ENCODE data around the gene FBXL7. TPM values are rescaled to one million over a fixed set of nuclear protein-coding genes. Genes with fewer than 3 reads are reported as not detected.
A peak's percentile ranks its signal among the peaks of the same experiment; 100 is the strongest.

The FBXL7 gene
- total RNA-seq, 1 experiment from 2014 or later: 3.1 TPM

- in situ Hi-C loops (cut with HindIII; ENCODE audit: low pct_unique_long_range_greater_than_20kb, low sequenced_read_pairs): no loop called here
- no peak for DNase-seq (ENCODE audit: low read depth)
Measured at GRCh38 chr5:15901151-15901550, 401.2 kb downstream of the FBXL7 start.

GRCh38 chr5:15902066-15902465 is 402.1 kb downstream of the FBXL7 start:
- in situ Hi-C loops (cut with HindIII; ENCODE audit: low pct_unique_long_range_greater_than_20kb, low sequenced_read_pairs): no loop called here
- no peak for DNase-seq (ENCODE audit: low read depth)

- in situ Hi-C loops (cut with HindIII; ENCODE audit: low pct_unique_long_range_greater_than_20kb, low sequenced_read_pairs): no loop called here
- no peak for DNase-seq (ENCODE audit: low read depth)
Measured at GRCh38 chr5:15904899-15905830, 405.2 kb downstream of the FBXL7 start.

GRCh38 chr5:15914638-15915037 is 414.7 kb downstream of the FBXL7 start:
- in situ Hi-C loops (cut with HindIII; ENCODE audit: low pct_unique_long_range_greater_than_20kb, low sequenced_read_pairs): no loop called here
- DNase-seq (ENCODE audit: low read depth): no peak

DNA sequence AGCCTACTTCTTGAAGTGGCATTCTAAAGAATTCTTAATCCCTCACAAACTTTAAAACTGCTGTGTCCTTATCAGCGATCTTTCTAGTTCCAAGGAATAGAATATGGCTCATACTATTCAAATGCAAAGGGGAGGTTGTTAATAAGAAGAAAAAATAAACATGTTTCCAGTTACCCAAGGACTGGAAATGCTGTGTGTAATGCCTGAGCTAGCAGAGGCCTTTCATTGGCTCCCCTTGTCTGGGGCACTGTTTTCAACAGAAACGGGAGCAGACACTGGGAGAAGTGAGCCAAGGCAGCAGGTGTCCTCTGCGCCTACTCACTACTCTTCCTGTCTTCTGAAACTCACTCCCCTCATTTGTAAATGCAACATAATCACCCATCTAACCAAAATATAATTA is 426.6 kb downstream of the FBXL7 start:
- DNase-seq (ENCODE audit: low read depth): no peak
- in situ Hi-C loops (cut with HindIII; ENCODE audit: low pct_unique_long_range_greater_than_20kb, low sequenced_read_pairs): no loop called here

- no peak for DNase-seq (ENCODE audit: low read depth)
- in situ Hi-C loops (cut with HindIII; ENCODE audit: low pct_unique_long_range_greater_than_20kb, low sequenced_read_pairs): no loop called here
Measured at GRCh38 chr5:15927710-15928380, 427.9 kb downstream of the FBXL7 start.

GRCh38 chr5:15929611-15930263 is 429.8 kb downstream of the FBXL7 start:
- in situ Hi-C loops (cut with HindIII; ENCODE audit: low pct_unique_long_range_greater_than_20kb, low sequenced_read_pairs): no loop called here
- DNase-seq (ENCODE audit: low read depth): no peak

DNA sequence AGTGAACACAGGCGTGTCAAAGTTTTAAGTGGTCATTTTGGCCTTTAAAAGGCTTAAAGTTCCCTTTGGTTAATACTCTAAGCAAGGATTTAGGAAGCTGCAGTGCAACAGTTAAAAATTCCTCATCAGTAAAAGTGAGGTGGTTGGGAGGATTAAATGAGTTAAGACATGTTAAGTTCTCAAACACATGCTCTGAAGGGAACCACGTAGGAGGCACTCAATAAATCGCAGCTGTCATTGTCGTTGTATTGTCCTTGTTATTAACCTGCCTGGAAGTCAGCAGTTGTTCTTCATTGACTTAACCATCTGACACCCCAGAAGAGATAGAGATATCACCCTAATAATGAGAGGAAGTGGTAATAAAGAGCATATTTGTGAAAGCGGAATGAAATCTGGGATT is 432.1 kb downstream of the FBXL7 start:
- in situ Hi-C loops (cut with HindIII; ENCODE audit: low pct_unique_long_range_greater_than_20kb, low sequenced_read_pairs): no loop called here
- no peak for DNase-seq (ENCODE audit: low read depth)

DNA sequence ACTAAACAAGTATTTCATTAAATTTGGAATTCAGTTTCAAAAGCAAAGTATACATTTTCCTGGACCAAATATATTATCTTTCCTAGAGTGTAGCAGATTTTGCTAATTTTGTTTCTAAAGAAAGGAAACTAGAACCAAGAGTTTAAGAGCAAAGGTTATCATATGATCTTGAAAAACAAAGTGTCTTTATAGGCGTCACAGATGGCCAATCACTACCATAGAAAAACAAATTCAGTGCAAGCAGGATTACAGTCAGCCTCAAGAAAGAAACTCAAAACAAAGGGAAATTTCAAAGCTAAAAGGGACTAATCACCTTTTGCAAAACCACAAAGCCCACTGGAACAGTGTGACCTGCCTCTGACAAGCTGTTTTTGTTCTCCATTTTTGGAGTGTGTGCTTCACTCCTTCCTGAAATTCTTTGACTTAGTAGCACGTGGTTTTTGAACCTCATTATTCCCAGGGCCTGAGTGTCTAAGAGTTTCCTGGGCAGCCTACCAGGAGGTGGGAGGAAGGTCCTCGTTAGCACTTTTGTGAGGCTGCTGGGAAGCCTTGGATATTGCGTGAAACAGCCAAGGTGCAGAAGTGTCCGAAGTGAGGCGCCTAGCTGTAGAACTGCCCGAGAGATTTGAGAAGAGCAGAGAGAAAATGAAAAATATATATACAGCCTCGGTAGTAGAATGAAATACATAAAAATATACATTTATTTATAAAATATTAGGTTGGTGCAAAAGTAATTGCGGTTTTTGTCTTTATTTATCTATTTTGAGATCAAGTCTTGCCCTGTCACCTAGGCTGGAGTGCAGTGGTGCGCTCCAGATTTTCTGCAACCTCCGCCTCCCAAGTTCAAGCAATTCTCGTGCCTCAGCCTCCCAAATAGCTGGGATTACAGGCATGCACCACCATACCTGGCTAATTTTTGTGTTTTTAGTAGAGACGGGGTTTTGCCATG is 433.6 kb downstream of the FBXL7 start:
- in situ Hi-C loops (cut with HindIII; ENCODE audit: low pct_unique_long_range_greater_than_20kb, low sequenced_read_pairs): no loop called here
- DNase-seq (ENCODE audit: low read depth): peak; percentile 10

DNA sequence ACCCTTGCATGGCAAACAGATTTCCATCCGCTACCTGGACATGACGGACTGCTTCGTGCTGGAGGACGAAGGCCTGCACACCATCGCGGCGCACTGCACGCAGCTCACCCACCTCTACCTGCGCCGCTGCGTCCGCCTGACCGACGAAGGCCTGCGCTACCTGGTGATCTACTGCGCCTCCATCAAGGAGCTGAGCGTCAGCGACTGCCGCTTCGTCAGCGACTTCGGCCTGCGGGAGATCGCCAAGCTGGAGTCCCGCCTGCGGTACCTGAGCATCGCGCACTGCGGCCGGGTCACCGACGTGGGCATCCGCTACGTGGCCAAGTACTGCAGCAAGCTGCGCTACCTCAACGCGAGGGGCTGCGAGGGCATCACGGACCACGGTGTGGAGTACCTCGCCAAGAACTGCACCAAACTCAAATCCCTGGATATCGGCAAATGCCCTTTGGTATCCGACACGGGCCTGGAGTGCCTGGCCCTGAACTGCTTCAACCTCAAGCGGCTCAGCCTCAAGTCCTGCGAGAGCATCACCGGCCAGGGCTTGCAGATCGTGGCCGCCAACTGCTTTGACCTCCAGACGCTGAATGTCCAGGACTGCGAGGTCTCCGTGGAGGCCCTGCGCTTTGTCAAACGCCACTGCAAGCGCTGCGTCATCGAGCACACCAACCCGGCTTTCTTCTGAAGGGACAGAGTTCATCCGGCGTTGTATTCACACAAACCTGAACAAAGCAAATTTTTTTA is 436.7 kb downstream of the FBXL7 start:
- in situ Hi-C loops (cut with HindIII; ENCODE audit: low pct_unique_long_range_greater_than_20kb, low sequenced_read_pairs): no loop called here
- no peak for DNase-seq (ENCODE audit: low read depth)

DNA sequence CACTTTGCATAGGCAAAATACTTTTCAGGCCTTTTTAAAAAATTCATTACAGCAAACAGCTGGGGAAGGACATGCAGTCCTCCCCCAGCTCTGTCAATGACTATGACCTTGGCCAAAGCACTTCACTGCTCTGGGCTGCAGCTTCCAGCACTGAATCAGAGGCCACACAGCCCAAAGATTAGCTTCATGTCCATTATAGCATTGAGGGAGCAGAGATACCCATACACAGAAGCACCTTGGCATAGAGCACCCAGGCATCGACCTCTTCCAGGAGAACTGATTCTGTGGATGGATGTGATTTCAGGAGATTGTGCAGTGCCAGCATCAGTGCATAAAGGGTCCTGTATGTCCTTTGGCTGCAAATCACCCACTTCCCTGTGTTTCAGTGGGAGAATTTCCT is 437.7 kb downstream of the FBXL7 start:
- in situ Hi-C loops (cut with HindIII; ENCODE audit: low pct_unique_long_range_greater_than_20kb, low sequenced_read_pairs): no loop called here
- DNase-seq (ENCODE audit: low read depth): no peak

DNA sequence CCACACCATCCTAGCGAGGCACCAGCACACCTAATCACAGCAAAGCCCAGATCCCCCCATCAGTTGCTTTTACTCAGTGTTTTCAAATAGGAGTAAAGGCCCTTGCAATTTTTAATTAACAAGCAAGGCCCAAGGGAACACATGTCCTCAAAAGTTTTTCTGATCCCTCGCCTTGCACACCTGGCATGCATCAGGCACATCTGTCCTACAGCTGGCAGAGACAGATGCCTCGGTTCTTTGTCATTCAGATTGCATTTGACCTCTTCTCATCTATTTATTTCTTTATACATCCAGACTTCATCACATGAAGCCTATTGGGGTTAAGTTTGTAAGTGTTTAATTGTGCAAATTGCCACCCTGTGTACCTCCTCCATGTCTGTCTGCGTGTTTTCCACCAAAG is 438.2 kb downstream of the FBXL7 start:
- DNase-seq (ENCODE audit: low read depth): no peak
- in situ Hi-C loops (cut with HindIII; ENCODE audit: low pct_unique_long_range_greater_than_20kb, low sequenced_read_pairs): no loop called here

GRCh38 chr5:15938961-15939360 is 439.0 kb downstream of the FBXL7 start:
- no peak for DNase-seq (ENCODE audit: low read depth)
- in situ Hi-C loops (cut with HindIII; ENCODE audit: low pct_unique_long_range_greater_than_20kb, low sequenced_read_pairs): no loop called here

DNA sequence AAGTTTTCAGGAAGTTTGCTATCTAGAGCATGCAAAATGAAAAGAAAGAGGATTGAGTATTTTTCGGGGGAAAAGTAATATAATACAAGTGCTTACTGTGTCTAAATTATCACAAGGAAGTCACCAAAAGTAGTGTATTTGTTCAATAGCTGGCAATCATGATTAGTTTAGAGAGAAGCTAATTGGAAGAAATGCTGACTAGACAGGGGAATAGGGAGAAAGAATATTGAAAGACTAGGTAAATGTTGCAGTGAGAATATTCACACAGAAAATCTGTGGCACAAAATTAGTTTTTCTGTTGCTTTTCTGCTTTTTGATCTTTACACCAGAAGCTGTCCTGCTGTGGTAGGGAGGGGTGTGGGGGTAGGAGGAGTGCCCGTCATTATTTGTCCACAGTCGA is 440.9 kb downstream of the FBXL7 start:
- DNase-seq (ENCODE audit: low read depth): no peak
- in situ Hi-C loops (cut with HindIII; ENCODE audit: low pct_unique_long_range_greater_than_20kb, low sequenced_read_pairs): no loop called here

DNA sequence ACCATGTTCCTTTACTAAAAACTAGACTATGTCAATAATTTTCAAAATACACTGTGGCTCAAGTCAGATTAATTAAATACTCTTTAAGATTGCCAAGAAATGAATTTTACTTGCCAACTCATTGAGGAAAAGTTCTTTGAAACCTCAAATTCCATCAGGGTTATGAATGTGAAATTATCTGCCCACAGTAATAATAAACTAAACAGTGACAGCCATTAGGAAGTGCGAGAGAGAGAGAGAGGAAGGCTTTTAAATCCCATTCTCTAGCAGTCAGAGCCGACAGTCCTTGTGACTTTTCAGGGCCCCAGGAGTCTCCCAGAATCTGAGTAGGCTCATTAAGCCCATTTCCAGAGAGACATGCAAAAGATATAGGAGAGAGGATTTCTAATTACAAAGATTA is 443.5 kb downstream of the FBXL7 start:
- DNase-seq (ENCODE audit: low read depth): no peak
- in situ Hi-C loops (cut with HindIII; ENCODE audit: low pct_unique_long_range_greater_than_20kb, low sequenced_read_pairs): no loop called here

DNA sequence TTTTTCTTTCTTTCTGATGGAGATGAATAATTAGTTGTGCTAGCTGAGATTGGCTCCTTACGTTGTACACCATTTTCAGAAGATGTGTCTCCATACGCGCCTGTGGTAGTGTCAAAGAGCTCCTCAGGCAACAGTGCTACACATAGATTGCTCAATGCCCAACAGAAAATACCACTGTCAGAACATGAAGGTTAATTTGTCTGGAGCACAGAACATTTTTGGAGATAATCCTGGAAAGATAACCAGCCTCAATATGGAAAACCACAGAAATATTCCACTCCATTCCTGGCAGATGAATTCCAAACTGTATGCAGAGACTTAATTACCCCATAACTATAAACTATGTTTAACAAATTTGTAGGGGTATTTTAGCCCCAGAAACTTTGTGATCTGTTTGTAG is 446.0 kb downstream of the FBXL7 start:
- in situ Hi-C loops (cut with HindIII; ENCODE audit: low pct_unique_long_range_greater_than_20kb, low sequenced_read_pairs): no loop called here
- no peak for DNase-seq (ENCODE audit: low read depth)

DNA sequence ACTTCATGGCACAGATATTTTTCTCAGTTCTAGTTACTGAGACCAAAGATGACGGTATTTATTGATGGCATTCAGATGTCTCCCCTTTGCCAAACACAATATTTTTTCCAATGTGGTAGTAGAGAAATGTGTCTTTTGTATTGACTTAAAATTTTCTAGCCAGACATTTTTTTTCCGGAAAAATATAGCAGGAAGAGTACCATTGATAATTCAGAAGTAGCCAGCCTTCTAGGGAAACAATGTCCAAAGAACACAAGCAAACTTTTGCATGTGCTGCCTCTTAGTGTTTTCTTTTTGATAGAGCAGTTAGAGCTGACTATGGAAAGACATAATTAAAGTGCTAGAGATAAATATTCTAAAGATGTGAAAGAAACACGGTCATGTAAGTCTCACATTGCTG is 448.2 kb downstream of the FBXL7 start:
- DNase-seq (ENCODE audit: low read depth): no peak
- in situ Hi-C loops (cut with HindIII; ENCODE audit: low pct_unique_long_range_greater_than_20kb, low sequenced_read_pairs): no loop called here

GRCh38 chr5:15951126-15951525 is 451.1 kb downstream of the FBXL7 start:
- in situ Hi-C loops (cut with HindIII; ENCODE audit: low pct_unique_long_range_greater_than_20kb, low sequenced_read_pairs): no loop called here
- DNase-seq (ENCODE audit: low read depth): no peak

Data from Caki2 (cell line).